Measurements from ENCODE around the gene PHACTR1.

DNA sequence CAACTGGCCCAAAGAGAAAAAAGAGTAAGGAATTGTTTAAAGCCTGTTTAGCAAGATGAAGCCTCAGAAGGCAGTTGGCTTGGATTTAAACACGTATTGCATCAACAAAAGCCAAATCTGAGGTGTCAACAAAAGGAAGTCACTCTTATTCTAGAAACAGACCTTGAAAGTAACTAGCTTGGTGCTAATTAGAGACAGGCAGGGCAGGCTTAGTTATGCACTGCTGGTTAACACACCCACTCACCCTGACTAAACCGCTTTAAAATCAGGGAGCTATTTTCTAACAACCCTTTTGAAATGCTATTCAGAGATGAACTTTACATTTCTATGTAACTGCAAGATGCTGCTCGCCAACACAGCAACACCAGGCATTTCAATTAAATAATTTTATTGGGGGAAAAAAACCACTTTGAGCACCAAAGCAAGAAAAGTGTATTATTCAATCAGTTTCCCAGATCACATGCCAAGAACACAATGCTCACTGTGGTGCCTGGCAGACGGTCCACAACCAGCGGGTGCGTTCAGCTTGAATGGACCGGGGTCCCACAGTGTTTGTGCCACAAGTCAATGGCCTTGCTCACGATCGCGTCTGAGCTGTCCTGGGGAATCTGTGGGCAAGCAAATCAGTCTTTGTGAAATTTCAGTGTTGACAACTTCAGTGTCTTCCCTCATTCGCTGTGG, 588.2 kb downstream of the PHACTR1 start:
- no peak for TF ChIP-seq POLR2A (IDR thresholded peaks at IDR 0.05; ENCODE audit: low read depth, low read length)
- no peak for TF ChIP-seq POLR2AphosphoS5 (IDR thresholded peaks at IDR 0.05; ENCODE audit: low read depth, low read length)
- no peak for TF ChIP-seq TAF1 (IDR thresholded peaks at IDR 0.05; ENCODE audit: borderline replicate concordance, low read depth, low read length)

Measured in GM12892 (cell line).